GM21447 (cell line): ENCODE measurements around the gene AMFR.

ENCODE experiments used
- ATAC-seq: cut with Tn5 transposase; IDR thresholded peaks from one replicate; pipeline ENCODE4 v1.9.1; 2021; ENCODE audit not compliant: unreplicated experiment

AMFR gene

GRCh38 chr16:56363781-56364565 is 61.4 kb downstream of the AMFR start:
- ATAC-seq, result no peak

GRCh38 chr16:56363181-56363716 is 62.1 kb downstream of the AMFR start:
- no peak for ATAC-seq

GRCh38 chr16:56362706-56363105 is 62.6 kb downstream of the AMFR start:
- no peak for ATAC-seq

GRCh38 chr16:56362057-56362655 is 63.2 kb downstream of the AMFR start:
- no peak for ATAC-seq

- no peak for ATAC-seq
Measured at GRCh38 chr16:56360117-56361008, 65.0 kb downstream of the AMFR start.

GRCh38 chr16:56357765-56358322 is 67.5 kb downstream of the AMFR start:
- ATAC-seq, result no peak

- no peak for ATAC-seq
Measured at GRCh38 chr16:56357241-56357764, 68.0 kb downstream of the AMFR start.

GRCh38 chr16:56356276-56357240 is 68.8 kb downstream of the AMFR start:
- ATAC-seq, result peak; percentile 80

- no peak for ATAC-seq
Measured at GRCh38 chr16:56355786-56356275, 69.5 kb downstream of the AMFR start.

GRCh38 chr16:56355221-56355620 is 70.1 kb downstream of the AMFR start:
- no peak for ATAC-seq

- no peak for ATAC-seq
Measured at GRCh38 chr16:56354746-56355145, 70.6 kb downstream of the AMFR start.

- no peak for ATAC-seq
Measured at GRCh38 chr16:56354016-56354415, 71.3 kb downstream of the AMFR start.

- ATAC-seq, result no peak
Measured at GRCh38 chr16:56353054-56353921, 72.1 kb downstream of the AMFR start.

GRCh38 chr16:56352351-56353053 is 72.8 kb downstream of the AMFR start:
- ATAC-seq, result no peak

- ATAC-seq, result no peak
Measured at GRCh38 chr16:56351481-56351880, 73.9 kb downstream of the AMFR start.

- ATAC-seq, result no peak
Measured at GRCh38 chr16:56350491-56351405, 74.6 kb downstream of the AMFR start.

GRCh38 chr16:56349711-56350161 is 75.6 kb downstream of the AMFR start:
- ATAC-seq, result no peak
